ENCODE results near the gene SNX2. TPM values are rescaled to one million over a fixed set of nuclear protein-coding genes. Genes with fewer than 3 reads are reported as not detected.

The SNX2 gene
- total RNA-seq, 4 donors from 2014 or later: 27.3 to 337 (median 69.6) TPM

DNA sequence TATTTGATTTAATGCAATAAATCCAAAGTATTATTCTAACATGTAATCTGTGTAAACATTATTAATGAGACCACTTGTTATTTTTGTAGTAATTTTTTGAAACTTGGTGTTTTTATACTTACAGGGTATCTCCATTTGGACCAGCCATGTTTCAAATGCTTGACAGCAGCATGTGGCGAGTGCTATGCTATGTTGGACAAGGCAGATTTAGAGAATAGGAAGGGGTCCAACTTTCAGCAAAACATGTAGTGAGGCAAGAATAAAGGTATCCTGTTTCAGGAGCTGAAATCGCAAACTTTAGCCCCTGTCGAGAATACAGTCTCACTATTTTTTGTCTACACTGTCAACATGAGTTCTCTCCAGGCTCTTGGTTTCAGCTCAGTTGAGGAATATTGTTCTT lies 104.2 kb downstream of the SNX2 start:
- Histone ChIP-seq H3K4me3 (no peak overlapping the region), H3K27ac (no peak overlapping the region), H3K4me1 (peaks cover 0 to 21% (median 0%) of the 10 kb centered on the region in 4 donors), H3K36me3 (no peaks in the 10 kb centered on the region), H3K27me3 (no peaks in the 10 kb centered on the region), H3K9me3 (no peaks in the 10 kb centered on the region)
- DNase-seq: no peak
- intact Hi-C loops (cut with DNase I; ENCODE audit: low total_unique reads): no loop called here
- TF ChIP-seq POLR2A (IDR thresholded peaks at IDR 0.05): no peak
- TF ChIP-seq POLR2AphosphoS5 (IDR thresholded peaks at IDR 0.05): no peak
- TF ChIP-seq EP300 (IDR thresholded peaks at IDR 0.05; ENCODE audit: low read depth): no peak
- TF ChIP-seq, protein P1, sequence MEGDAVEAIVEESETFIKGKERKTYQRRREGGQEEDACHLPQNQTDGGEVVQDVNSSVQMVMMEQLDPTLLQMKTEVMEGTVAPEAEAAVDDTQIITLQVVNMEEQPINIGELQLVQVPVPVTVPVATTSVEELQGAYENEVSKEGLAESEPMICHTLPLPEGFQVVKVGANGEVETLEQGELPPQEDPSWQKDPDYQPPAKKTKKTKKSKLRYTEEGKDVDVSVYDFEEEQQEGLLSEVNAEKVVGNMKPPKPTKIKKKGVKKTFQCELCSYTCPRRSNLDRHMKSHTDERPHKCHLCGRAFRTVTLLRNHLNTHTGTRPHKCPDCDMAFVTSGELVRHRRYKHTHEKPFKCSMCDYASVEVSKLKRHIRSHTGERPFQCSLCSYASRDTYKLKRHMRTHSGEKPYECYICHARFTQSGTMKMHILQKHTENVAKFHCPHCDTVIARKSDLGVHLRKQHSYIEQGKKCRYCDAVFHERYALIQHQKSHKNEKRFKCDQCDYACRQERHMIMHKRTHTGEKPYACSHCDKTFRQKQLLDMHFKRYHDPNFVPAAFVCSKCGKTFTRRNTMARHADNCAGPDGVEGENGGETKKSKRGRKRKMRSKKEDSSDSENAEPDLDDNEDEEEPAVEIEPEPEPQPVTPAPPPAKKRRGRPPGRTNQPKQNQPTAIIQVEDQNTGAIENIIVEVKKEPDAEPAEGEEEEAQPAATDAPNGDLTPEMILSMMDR (IDR thresholded peaks at IDR 0.05): no peak
- 99 to 100% methylated on average over 3 of the region's 3 CpGs for WGBS, 2 donors (ENCODE audit: low coverage in 1 of 2)
- in situ Hi-C loops (cut with MboI; ENCODE audit: low pct_ligation_motif_present in 1 of 4, low pct_unique_long_range_greater_than_20kb in 1 of 4, low sequenced_read_pairs in 3 of 4): no loop called here

Other genes starting within 250 kb of the SNX2 start
- 10 to 100 TPM; 10.7 to 29.9 (median 16.1) TPM for gene SNX24, start 70.5 kb downstream of the SNX2 start, total RNA-seq